ENCODE measurements around the gene SLAMF9.

The SLAMF9 gene

DNA sequence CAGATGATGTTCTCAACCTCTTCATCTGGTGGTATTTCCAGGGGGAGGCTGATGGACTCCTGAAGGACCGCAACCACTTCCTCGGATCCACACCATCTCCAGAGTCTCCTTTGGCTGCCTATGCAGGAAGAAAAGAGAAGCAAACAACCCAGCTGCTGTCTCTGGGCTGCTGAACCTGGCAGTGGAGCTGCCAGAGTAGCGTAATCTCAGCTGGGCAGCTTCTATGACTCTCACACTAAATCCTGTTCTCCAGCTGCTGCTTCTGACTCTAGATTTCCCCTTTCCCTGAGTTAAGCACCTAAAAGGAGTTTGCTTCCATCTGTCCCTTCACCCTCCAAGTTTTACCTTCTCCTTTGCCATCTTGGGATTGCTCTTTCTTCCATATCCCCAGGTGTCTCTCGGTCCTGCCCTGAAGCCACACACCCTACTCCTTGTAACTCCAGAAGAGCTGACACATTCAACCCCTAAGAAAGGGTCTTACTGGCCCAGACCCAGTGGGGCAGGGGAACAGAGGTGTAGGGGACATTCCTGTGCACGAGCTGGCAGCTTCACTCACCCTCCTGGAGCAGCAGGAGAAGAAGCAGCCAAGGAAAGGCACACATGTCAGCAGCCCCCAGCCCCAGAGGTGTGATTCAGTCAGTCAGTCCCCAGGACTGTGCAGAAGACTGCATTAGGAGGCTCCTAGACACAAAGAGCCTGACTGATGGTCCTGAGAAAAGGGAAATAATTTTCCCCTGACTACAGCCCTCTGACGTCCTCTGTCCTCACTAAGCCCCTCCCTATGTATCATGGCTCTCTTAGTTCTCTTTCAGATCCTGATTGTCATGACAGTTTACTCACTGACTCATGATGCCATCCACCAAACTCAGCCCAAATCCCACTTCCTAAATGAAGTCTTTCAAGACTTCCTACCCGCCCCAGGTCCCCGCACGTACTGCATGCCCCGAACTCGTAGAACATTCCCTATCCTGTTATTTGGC, at the start of gene SLAMF9:
Gene SLAMF9 (minus strand): TSS at position 702 of the 980 bp plus-strand sequence. CDS start 100 bp downstream, at position 602.
- peak; percentile 17 for DNase-seq (ENCODE audit: low read depth)
- H3K4me3 ChIP-seq (ENCODE audit: low read depth, low read length): no peak within 1 kb of the TSS

GRCh38 chr1:160001440-160001839, 47.4 kb upstream of the SLAMF9 start:
- H3K4me3 ChIP-seq (ENCODE audit: low read depth, low read length): no peak overlapping the region
- DNase-seq (ENCODE audit: low read depth): no peak
- no peak for TF ChIP-seq MYC (IDR thresholded peaks at IDR 0.05; ENCODE audit: low read depth, low read length)
- no peak for TF ChIP-seq CTCF (IDR thresholded peaks at IDR 0.05; ENCODE audit: low read depth, low read length)
- TF ChIP-seq, protein P1, sequence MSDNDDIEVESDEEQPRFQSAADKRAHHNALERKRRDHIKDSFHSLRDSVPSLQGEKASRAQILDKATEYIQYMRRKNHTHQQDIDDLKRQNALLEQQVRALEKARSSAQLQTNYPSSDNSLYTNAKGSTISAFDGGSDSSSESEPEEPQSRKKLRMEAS (IDR thresholded peaks at IDR 0.05; ENCODE audit: low read depth, low read length): no peak
- TF ChIP-seq POLR2A (IDR thresholded peaks at IDR 0.05; ENCODE audit: extremely low read depth, insufficient read length): no peak

More for the DNA sequence above, at the start of gene SLAMF9:
- TF ChIP-seq CTCF (IDR thresholded peaks at IDR 0.05; ENCODE audit: low read depth, low read length) (no peak), MYC (IDR thresholded peaks at IDR 0.05; ENCODE audit: low read depth, low read length) (no peak), POLR2A (IDR thresholded peaks at IDR 0.05; ENCODE audit: extremely low read depth, insufficient read length) (no peak)
- TF ChIP-seq, protein P1 (IDR thresholded peaks at IDR 0.05; ENCODE audit: low read depth, low read length): no peak

DNA sequence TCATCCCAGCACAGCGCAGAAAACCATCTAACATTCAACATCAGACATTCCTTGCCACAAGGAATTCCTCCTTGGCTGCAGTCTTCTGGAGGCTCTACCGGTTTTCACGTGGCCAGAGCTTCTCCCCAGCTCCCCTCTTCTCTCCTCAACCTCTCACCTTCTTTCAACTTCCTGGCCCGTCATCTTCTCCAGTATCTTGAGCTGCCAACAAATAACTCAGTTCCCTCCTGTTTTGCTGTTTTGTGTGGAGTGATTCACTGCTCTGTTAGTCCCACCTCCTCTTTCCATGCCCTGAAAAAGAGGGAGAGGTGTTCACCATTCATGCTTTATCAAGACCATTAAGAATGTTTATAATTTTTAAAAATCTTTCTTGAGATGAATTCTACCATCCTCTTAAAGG, 45.2 kb upstream of the SLAMF9 start:
- TF ChIP-seq, protein P1 (IDR thresholded peaks at IDR 0.05; ENCODE audit: low read depth, low read length): no peak
- TF ChIP-seq POLR2A (IDR thresholded peaks at IDR 0.05; ENCODE audit: extremely low read depth, insufficient read length) (no peak), CTCF (IDR thresholded peaks at IDR 0.05; ENCODE audit: low read depth, low read length) (no peak), MYC (IDR thresholded peaks at IDR 0.05; ENCODE audit: low read depth, low read length) (no peak)
- no peak for DNase-seq (ENCODE audit: low read depth)
- H3K4me3 ChIP-seq (ENCODE audit: low read depth, low read length): no peak overlapping the region

DNA sequence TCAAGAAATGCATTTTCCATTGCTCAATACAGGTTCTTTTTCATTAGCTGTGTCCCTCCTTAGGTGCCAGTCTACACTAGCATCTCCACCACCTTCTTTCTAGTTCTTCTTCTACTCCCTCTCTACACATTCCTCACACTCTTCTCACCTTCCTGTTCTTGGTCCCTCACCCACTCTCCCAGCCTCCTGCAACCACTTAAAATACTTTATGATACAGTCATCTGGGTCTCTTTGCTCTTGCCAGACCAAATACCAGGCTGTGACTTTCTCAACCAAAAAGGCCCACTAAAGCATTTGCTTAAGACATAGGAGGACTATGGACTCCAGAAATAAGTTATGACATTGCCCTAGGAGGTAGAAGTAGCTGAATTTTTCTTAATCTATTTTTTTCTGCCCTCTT, 42.6 kb upstream of the SLAMF9 start:
- H3K4me3 ChIP-seq (ENCODE audit: low read depth, low read length): no peak overlapping the region
- TF ChIP-seq CTCF (IDR thresholded peaks at IDR 0.05; ENCODE audit: low read depth, low read length) (no peak), MYC (IDR thresholded peaks at IDR 0.05; ENCODE audit: low read depth, low read length) (no peak), POLR2A (IDR thresholded peaks at IDR 0.05; ENCODE audit: extremely low read depth, insufficient read length) (no peak)
- TF ChIP-seq, protein P1 (IDR thresholded peaks at IDR 0.05; ENCODE audit: low read depth, low read length): no peak
- no peak for DNase-seq (ENCODE audit: low read depth)

- no peak for TF ChIP-seq CTCF (IDR thresholded peaks at IDR 0.05; ENCODE audit: low read depth, low read length)
- TF ChIP-seq POLR2A (IDR thresholded peaks at IDR 0.05; ENCODE audit: extremely low read depth, insufficient read length): no peak
- no peak for TF ChIP-seq MYC (IDR thresholded peaks at IDR 0.05; ENCODE audit: low read depth, low read length)
- TF ChIP-seq, protein P1 (IDR thresholded peaks at IDR 0.05; ENCODE audit: low read depth, low read length): no peak
- no peak for DNase-seq (ENCODE audit: low read depth)
- no peak overlapping the region for H3K4me3 ChIP-seq (ENCODE audit: low read depth, low read length)
Measured at GRCh38 chr1:159994896-159995295, 40.9 kb upstream of the SLAMF9 start.
